BLaER1 (cell line): ENCODE results near the gene CYP2R1.

Source experiments
- H3K27ac ChIP-seq: shearing (Covaris generic); formaldehyde crosslinking; 2 replicates; pipeline ENCODE4 v1.8.1; 2022
- H3K27me3 ChIP-seq: shearing (Covaris generic); formaldehyde crosslinking; 2 replicates; pipeline ENCODE4 v1.8.1; 2022
- H3K36me3 ChIP-seq: shearing (Covaris generic); formaldehyde crosslinking; 2 replicates; pipeline ENCODE4 v1.8.1; 2022
- H3K4me1 ChIP-seq: shearing (Covaris generic); formaldehyde crosslinking; 2 replicates; pipeline ENCODE4 v1.8.1; 2022
- H3K4me2 ChIP-seq: shearing (Covaris generic); formaldehyde crosslinking; 2 replicates; pipeline ENCODE4 v1.8.1; 2022
- H3K4me3 ChIP-seq: shearing (Covaris generic); formaldehyde crosslinking; 2 replicates; pipeline ENCODE4 v1.8.1; 2022
- H3K9ac ChIP-seq: shearing (Covaris generic); formaldehyde crosslinking; 2 replicates; pipeline ENCODE4 v1.8.1; 2022
- H3K9me3 ChIP-seq: shearing (Covaris generic); formaldehyde crosslinking; 2 replicates; pipeline ENCODE4 v1.8.1; 2022
- H4K20me1 ChIP-seq: shearing (Covaris generic); formaldehyde crosslinking; 2 replicates; pipeline ENCODE4 v1.8.1; 2022
- Cebpa-rat ChIP-seq: shearing (Covaris generic); IDR thresholded peaks from 2 replicates; pipeline ENCODE4 v1.8.1; 2022

The CYP2R1 gene

DNA sequence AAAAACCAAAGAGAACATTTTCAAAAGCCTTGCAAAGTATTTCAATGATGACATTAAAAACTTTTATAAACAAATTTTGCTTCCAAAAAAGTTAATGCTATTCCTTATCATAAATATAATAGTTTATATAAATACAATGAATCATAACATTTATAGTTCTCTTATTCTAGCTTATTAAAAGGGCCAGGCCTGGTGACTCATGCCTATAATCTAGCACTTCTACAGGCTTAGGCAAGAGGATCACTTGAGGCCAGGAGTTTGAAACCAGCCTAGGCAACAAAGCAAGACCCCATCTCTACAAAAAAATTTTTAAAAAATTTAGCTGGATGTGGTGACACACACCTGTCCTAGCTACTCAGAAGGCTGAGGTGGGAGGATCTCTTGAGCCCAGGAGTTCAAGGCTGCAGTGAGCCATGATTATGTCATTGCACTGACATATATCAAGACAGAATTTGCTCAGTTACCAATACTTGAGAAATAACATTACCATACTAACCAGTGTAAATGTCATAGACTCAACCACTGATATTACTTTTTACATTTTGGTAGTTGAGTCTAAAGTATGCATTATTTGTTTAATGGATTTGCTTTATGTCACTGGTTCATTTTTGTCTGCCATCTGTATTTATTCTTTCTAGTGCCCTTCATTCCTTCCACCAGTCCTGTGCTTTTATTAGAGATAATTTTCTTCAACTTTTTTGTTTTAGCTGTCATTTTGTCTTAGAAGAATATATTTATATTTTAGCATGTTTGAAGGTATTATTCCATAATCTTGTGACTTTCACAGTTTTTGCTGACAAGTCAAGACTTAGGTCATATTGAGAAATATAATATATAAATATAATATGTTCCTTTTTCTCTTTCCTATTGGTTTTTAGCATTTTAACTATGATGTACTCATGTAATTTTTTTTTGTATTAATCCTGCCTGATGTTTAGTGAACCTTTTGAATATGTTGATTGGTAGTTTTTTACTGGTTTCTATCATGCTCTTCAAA is 56.2 kb downstream of the CYP2R1 start:
- TF ChIP-seq Cebpa-rat = no peak
- no peak overlapping the region for H3K4me3 ChIP-seq
- H3K4me1 ChIP-seq = no peaks in the 10 kb centered on the region
- no peak overlapping the region for H3K27ac ChIP-seq
- H3K36me3 ChIP-seq = no peaks in the 10 kb centered on the region
- no peaks in the 10 kb centered on the region for H4K20me1 ChIP-seq
- no peaks in the 10 kb centered on the region for H3K9me3 ChIP-seq
- H3K27me3 ChIP-seq = no peaks in the 10 kb centered on the region
- no peak overlapping the region for H3K9ac ChIP-seq
- no peak overlapping the region for H3K4me2 ChIP-seq
